Measurements from ENCODE around the gene SPRR2E.
A peak's percentile ranks its signal among the peaks of the same experiment; 100 is the strongest.
"Not testable (repeated sequence)": the region's sequence is repeated elsewhere in the genome, so short reads cannot be mapped to it uniquely, and the experiment has no call there.

The SPRR2E gene

GRCh38 chr1:153094426-153094825 is at the start of gene SPRR2E:
TSS of gene SPRR2E (minus strand) at chr1:153094526. CDS start at chr1:153093751, 775 bp downstream.
- DNase-seq, result no peak
- TF ChIP-seq GATA1 (IDR thresholded peaks at IDR 0.05; ENCODE audit: low read depth, low read length) (no peak), POLR2A (IDR thresholded peaks at IDR 0.05; ENCODE audit: low read length) (no peak)

- no peak for DNase-seq
- TF ChIP-seq GATA1 (IDR thresholded peaks at IDR 0.05; ENCODE audit: low read depth, low read length) (no peak), POLR2A (IDR thresholded peaks at IDR 0.05; ENCODE audit: low read length) (no peak)
These were observed 47.1 kb upstream of the SPRR2E start for GRCh38 chr1:153141377-153141776.

- no peak for DNase-seq
- TF ChIP-seq POLR2A (IDR thresholded peaks at IDR 0.05; ENCODE audit: low read length), result no peak
- TF ChIP-seq GATA1 (IDR thresholded peaks at IDR 0.05; ENCODE audit: low read depth, low read length), result no peak
These were observed 46.2 kb upstream of the SPRR2E start for GRCh38 chr1:153140484-153140883.

- TF ChIP-seq POLR2A (IDR thresholded peaks at IDR 0.05; ENCODE audit: low read length) (no peak), GATA1 (IDR thresholded peaks at IDR 0.05; ENCODE audit: low read depth, low read length) (no peak)
- DNase-seq, result no peak
These were observed 39.4 kb upstream of the SPRR2E start for GRCh38 chr1:153133743-153134142.

GRCh38 chr1:153133267-153133666 is 38.9 kb upstream of the SPRR2E start:
- TF ChIP-seq GATA1 (IDR thresholded peaks at IDR 0.05; ENCODE audit: low read depth, low read length) (no peak), POLR2A (IDR thresholded peaks at IDR 0.05; ENCODE audit: low read length) (no peak)
- no peak for DNase-seq

GRCh38 chr1:153128688-153129087 is 34.4 kb upstream of the SPRR2E start:
- DNase-seq, result not testable (repeated sequence)

- TF ChIP-seq POLR2A (IDR thresholded peaks at IDR 0.05; ENCODE audit: low read length) (no peak), GATA1 (IDR thresholded peaks at IDR 0.05; ENCODE audit: low read depth, low read length) (no peak)
- no peak for DNase-seq
These were observed 33.0 kb upstream of the SPRR2E start for GRCh38 chr1:153127296-153127695.

GRCh38 chr1:153125536-153125935 is 31.2 kb upstream of the SPRR2E start:
- no peak for TF ChIP-seq GATA1 (IDR thresholded peaks at IDR 0.05; ENCODE audit: low read depth, low read length)
- no peak for TF ChIP-seq POLR2A (IDR thresholded peaks at IDR 0.05; ENCODE audit: low read length)
- no peak for DNase-seq

- not testable (repeated sequence) for DNase-seq
These were observed 29.5 kb upstream of the SPRR2E start for GRCh38 chr1:153123793-153124192.

- no peak for TF ChIP-seq POLR2A (IDR thresholded peaks at IDR 0.05; ENCODE audit: low read length)
- no peak for TF ChIP-seq GATA1 (IDR thresholded peaks at IDR 0.05; ENCODE audit: low read depth, low read length)
- no peak for DNase-seq
These were observed 28.6 kb upstream of the SPRR2E start for GRCh38 chr1:153122831-153123421.

GRCh38 chr1:153120945-153121344 is 26.6 kb upstream of the SPRR2E start:
- TF ChIP-seq GATA1 (IDR thresholded peaks at IDR 0.05; ENCODE audit: low read depth, low read length) (no peak), POLR2A (IDR thresholded peaks at IDR 0.05; ENCODE audit: low read length) (no peak)
- DNase-seq, result no peak

GRCh38 chr1:153119491-153119971 is 25.2 kb upstream of the SPRR2E start:
- peak; percentile 60 to 87 for DNase-seq
- TF ChIP-seq POLR2A (IDR thresholded peaks at IDR 0.05; ENCODE audit: low read length) (peak; percentile 47), GATA1 (IDR thresholded peaks at IDR 0.05; ENCODE audit: low read depth, low read length) (no peak)

- peak; percentile 70 to 88 for DNase-seq
These were observed 20.9 kb upstream of the SPRR2E start for GRCh38 chr1:153115264-153115663.

- TF ChIP-seq POLR2A (IDR thresholded peaks at IDR 0.05; ENCODE audit: low read length), result no peak
- no peak for DNase-seq
These were observed 19.1 kb upstream of the SPRR2E start, which contains the start of gene SPRR2F for GRCh38 chr1:153113416-153113815. TSS of gene SPRR2F (minus strand) at chr1:153113516. CDS start at chr1:153112733, 783 bp downstream.

GRCh38 chr1:153112454-153112853 is 18.1 kb upstream of the SPRR2E start:
- DNase-seq, result not testable (repeated sequence)

GRCh38 chr1:153100245-153100644 is 5.9 kb upstream of the SPRR2E start:
- TF ChIP-seq GATA1 (IDR thresholded peaks at IDR 0.05; ENCODE audit: low read depth, low read length) (no peak), POLR2A (IDR thresholded peaks at IDR 0.05; ENCODE audit: low read length) (no peak)
- DNase-seq, result no peak
